GM19351 (cell line): ENCODE measurements around the gene PAK6.

Source experiments
- ATAC-seq: cut with Tn5 transposase; IDR thresholded peaks from one replicate; pipeline ENCODE4 v1.9.1; 2021; ENCODE audit warnings: mild to moderate bottlenecking, moderate library complexity; ENCODE audit not compliant: unreplicated experiment

PAK6 gene

GRCh38 chr15:40238532-40239403 is at the start of gene PAK6:
PAK6 (plus strand) TSS chr15:40239063; CDS start chr15:40264786, 25,723 bp downstream.
- ATAC-seq, result no peak

GRCh38 chr15:40190591-40190990 is 48.3 kb upstream of the PAK6 start:
- no peak for ATAC-seq

- no peak for ATAC-seq
Measured at GRCh38 chr15:40192942-40193341, 45.9 kb upstream of the PAK6 start.

GRCh38 chr15:40197434-40197833 is 41.4 kb upstream of the PAK6 start:
- ATAC-seq, result no peak

GRCh38 chr15:40198355-40199085 is 40.3 kb upstream of the PAK6 start:
- no peak for ATAC-seq

GRCh38 chr15:40204100-40204499 is 34.8 kb upstream of the PAK6 start:
- ATAC-seq, result no peak

GRCh38 chr15:40217166-40217824 is 21.6 kb upstream of the PAK6 start:
- ATAC-seq, result no peak

GRCh38 chr15:40219801-40220200 is 19.1 kb upstream of the PAK6 start:
- ATAC-seq, result no peak

GRCh38 chr15:40222131-40222530 is 16.7 kb upstream of the PAK6 start:
- ATAC-seq, result no peak

GRCh38 chr15:40226736-40227135 is 12.1 kb upstream of the PAK6 start:
- ATAC-seq, result no peak

- ATAC-seq, result no peak
Measured at GRCh38 chr15:40229316-40229715, 9.5 kb upstream of the PAK6 start.

- no peak for ATAC-seq
Measured at GRCh38 chr15:40229956-40230355, 8.9 kb upstream of the PAK6 start.

GRCh38 chr15:40232625-40233070 is 6.2 kb upstream of the PAK6 start:
- ATAC-seq, result no peak

GRCh38 chr15:40233727-40234577 is 4.9 kb upstream of the PAK6 start:
- no peak for ATAC-seq

GRCh38 chr15:40234783-40235182 is 4.1 kb upstream of the PAK6 start:
- no peak for ATAC-seq

GRCh38 chr15:40235201-40235885 is 3.5 kb upstream of the PAK6 start:
- ATAC-seq, result no peak

GRCh38 chr15:40239404-40239692 is 485 bp downstream of the PAK6 start:
- no peak for ATAC-seq

GRCh38 chr15:40239693-40240618 is 1.1 kb downstream of the PAK6 start:
- no peak for ATAC-seq

GRCh38 chr15:40240619-40241221 is 1.9 kb downstream of the PAK6 start:
- ATAC-seq, result no peak
